Gastrocnemius medialis (tissue), 4 donors: Measurements from ENCODE around the gene ACOX2. TPM values are rescaled to one million over a fixed set of nuclear protein-coding genes. Genes with fewer than 3 reads are reported as not detected.

ENCODE experiments used
- ATAC-seq, 2 donors: fragments of 150-250 bp; one replicate each; pipeline ENCODE4 v1.9.1; 2016
- DNase-seq, 2 donors: peaks; one replicate each; pipeline ENCODE4 v3.0.0-alpha.2; 2019
- H3K27ac ChIP-seq, 4 donors: fragments of 200-600 bp; sonication (generic); 1 replicate in 1 of 4; 2 replicates in 3 of 4; pipeline ENCODE4 v1.5.1; 2016 to 2018; ENCODE audit warnings: mild to moderate bottlenecking in 2 of 4, moderate library complexity in 1 of 4
- H3K27me3 ChIP-seq, 3 donors: fragments of 200-600 bp; sonication (generic) in 2 of 3; 1 replicate in 1 of 3; 2 replicates in 2 of 3; pipeline versions ENCODE4 v1.5.1 to v1.6.0; 2016 to 2019; ENCODE audit warnings: mild to moderate bottlenecking in 1 of 3, moderate library complexity in 1 of 3
- H3K36me3 ChIP-seq, 2 donors: fragments of 200-600 bp; sonication (generic) in 1 of 2; one replicate each; pipeline ENCODE4 v1.5.1; 2017 to 2018
- H3K4me1 ChIP-seq, 2 donors: fragments of 200-600 bp; sonication (generic) in 1 of 2; one replicate each; pipeline ENCODE4 v1.5.1; 2016 to 2017; ENCODE audit warnings: mild to moderate bottlenecking in 2 of 2
- H3K4me3 ChIP-seq, 4 donors: fragments of 200-600 bp; sonication (generic) in 3 of 4; 1 replicate in 1 of 4; 2 replicates in 3 of 4; pipeline ENCODE4 v1.5.1; 2016 to 2019; ENCODE audit warnings: mild to moderate bottlenecking in 2 of 4
- H3K9me3 ChIP-seq, 3 donors: fragments of 200-600 bp; sonication (generic) in 2 of 3; 1 replicate in 1 of 3; 2 replicates in 2 of 3; pipeline ENCODE4 v1.5.1; 2016 to 2019
- POLR2A ChIP-seq, 2 donors: fragments of 450-650 bp; IDR thresholded peaks; one replicate each; pipeline ENCODE4 v1.6.1; 2017; ENCODE audit warnings: antibody characterized with exemption in 2 of 2, mild to moderate bottlenecking in 2 of 2, moderate library complexity in 2 of 2
- in situ Hi-C, 4 donors: fragments of 200-750 bp; cut with MboI; loops; one replicate each; pipeline versions ENCODE4 v1.15.0 to v1.8.0; 2017; ENCODE audit warnings: low sequenced_read_pairs in 4 of 4
- intact Hi-C: fragments of 100-400 bp; cut with DNase I; formaldehyde crosslinking; loops from one replicate; pipeline ENCODE4 v1.15.1; 2023; ENCODE audit warnings: low total_unique reads
- total RNA-seq, 4 donors: library from RNA; depleted of rRNA; stranded (reverse); fragments of >200 nt; gene quantifications; one replicate each; pipeline versions ENCODE4 v1.1.0 to v1.2.3, GENCODE V29; 2016
- TF ChIP-seq, protein P1 (sequence below), 5 experiments: fragments of 450-650 bp in 3 of 5; fragments of 200-600 bp in 2 of 5; sonication (generic) in 2 of 5; IDR thresholded peaks in 4 of 5; conservative IDR thresholded peaks in 1 of 5; 1 replicate in 4 of 5; 2 replicates in 1 of 5; pipeline ENCODE4 v1.5.1; 2016 to 2019; ENCODE audit warnings: antibody characterized with exemption in 5 of 5, mild to moderate bottlenecking in 3 of 5, moderate library complexity in 3 of 5

Gene ACOX2
- total RNA-seq, 4 donors from 2014 or later, result 1.6 to 10.4 (median 5.7) TPM

- in situ Hi-C loops, result loop anchor here in 2 of 4 donors (10.0 kb wide), 1 partner anchor 68 kb away; the partner anchor contains the start of gene ACOX2 (in 2 of the 2)
- H3K4me1 ChIP-seq, result peaks cover 22 to 28% of the 10 kb centered on the region in 2 donors
- H3K27me3 ChIP-seq, result no peaks in the 10 kb centered on the region
- DNase-seq (no peak), ATAC-seq (no peak)
- H3K27ac ChIP-seq, result peak overlapping the region in 1 of 4 donors; percentile 47
- no peak for TF ChIP-seq POLR2A (IDR thresholded peaks at IDR 0.05)
- TF ChIP-seq, protein P1, sequence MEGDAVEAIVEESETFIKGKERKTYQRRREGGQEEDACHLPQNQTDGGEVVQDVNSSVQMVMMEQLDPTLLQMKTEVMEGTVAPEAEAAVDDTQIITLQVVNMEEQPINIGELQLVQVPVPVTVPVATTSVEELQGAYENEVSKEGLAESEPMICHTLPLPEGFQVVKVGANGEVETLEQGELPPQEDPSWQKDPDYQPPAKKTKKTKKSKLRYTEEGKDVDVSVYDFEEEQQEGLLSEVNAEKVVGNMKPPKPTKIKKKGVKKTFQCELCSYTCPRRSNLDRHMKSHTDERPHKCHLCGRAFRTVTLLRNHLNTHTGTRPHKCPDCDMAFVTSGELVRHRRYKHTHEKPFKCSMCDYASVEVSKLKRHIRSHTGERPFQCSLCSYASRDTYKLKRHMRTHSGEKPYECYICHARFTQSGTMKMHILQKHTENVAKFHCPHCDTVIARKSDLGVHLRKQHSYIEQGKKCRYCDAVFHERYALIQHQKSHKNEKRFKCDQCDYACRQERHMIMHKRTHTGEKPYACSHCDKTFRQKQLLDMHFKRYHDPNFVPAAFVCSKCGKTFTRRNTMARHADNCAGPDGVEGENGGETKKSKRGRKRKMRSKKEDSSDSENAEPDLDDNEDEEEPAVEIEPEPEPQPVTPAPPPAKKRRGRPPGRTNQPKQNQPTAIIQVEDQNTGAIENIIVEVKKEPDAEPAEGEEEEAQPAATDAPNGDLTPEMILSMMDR (IDR thresholded peaks at IDR 0.05 in 4 of 5, conservative IDR thresholded peaks at IDR 0.05 in 1 of 5), result no peak
- H3K9me3 ChIP-seq, result no peaks in the 10 kb centered on the region
- H3K4me3 ChIP-seq, result no peak overlapping the region
- intact Hi-C loops, result no loop called here
- no peaks in the 10 kb centered on the region for H3K36me3 ChIP-seq
These were observed 70.0 kb downstream of the ACOX2 start for GRCh38 chr3:58466899-58467563.

- no peak for ATAC-seq
- TF ChIP-seq, protein P1 (IDR thresholded peaks at IDR 0.05 in 4 of 5, conservative IDR thresholded peaks at IDR 0.05 in 1 of 5), result no peak
- no peak for TF ChIP-seq POLR2A (IDR thresholded peaks at IDR 0.05)
- Histone ChIP-seq H3K4me3 (no peak overlapping the region), H3K27me3 (no peaks in the 10 kb centered on the region), H3K27ac (no peak overlapping the region), H3K36me3 (no peaks in the 10 kb centered on the region), H3K9me3 (no peaks in the 10 kb centered on the region), H3K4me1 (peaks cover 17 to 18% of the 10 kb centered on the region in 2 donors)
- in situ Hi-C loops (loop anchor here in 2 of 4 donors (10.0 kb wide), 1 partner anchor 70 kb away; the partner anchor contains the start of gene ACOX2 (in 2 of the 2)), intact Hi-C loops (no loop called here)
- no peak for DNase-seq
These were observed 72.1 kb downstream of the ACOX2 start for GRCh38 chr3:58464866-58465265.

DNA sequence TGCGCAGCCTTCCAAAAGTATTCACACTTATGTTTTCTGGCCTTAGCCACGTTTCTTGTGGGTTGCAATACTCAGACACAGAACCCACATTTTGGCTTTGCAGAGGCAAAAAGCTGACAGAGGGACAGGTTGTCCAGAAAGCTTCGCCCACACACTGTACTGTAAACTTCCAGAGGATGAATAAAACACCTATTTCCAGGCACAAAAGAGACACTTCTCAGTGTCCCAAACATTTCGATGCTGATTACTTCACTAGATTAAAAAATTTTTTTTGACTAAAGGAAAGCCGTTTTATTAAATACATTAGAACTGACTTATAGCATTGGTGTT lies 73.1 kb downstream of the ACOX2 start:
- TF ChIP-seq, protein P1 (IDR thresholded peaks at IDR 0.05 in 4 of 5, conservative IDR thresholded peaks at IDR 0.05 in 1 of 5), result no peak
- no peak for TF ChIP-seq POLR2A (IDR thresholded peaks at IDR 0.05)
- Histone ChIP-seq H3K4me1 (peaks cover 17 to 18% of the 10 kb centered on the region in 2 donors), H3K27me3 (no peaks in the 10 kb centered on the region), H3K4me3 (peak overlapping the region in 3 of 4 donors; percentile 41 to 50 (median 43)), H3K27ac (no peak overlapping the region), H3K9me3 (no peaks in the 10 kb centered on the region), H3K36me3 (no peaks in the 10 kb centered on the region)
- no peak for DNase-seq
- in situ Hi-C loops (loop anchor here in 2 of 4 donors (10.0 kb wide), 1 partner anchor 71 kb away; the partner anchor contains the start of gene ACOX2 (in 2 of the 2)), intact Hi-C loops (loop anchor here (1.0 kb wide), 4 partner anchors 19 to 68 kb away; no protein-coding TSS in a partner anchor)
- peak in 1 of 2 donors; percentile 18 for ATAC-seq

- DNase-seq (peak; percentile 54 to 71), ATAC-seq (peak; percentile 88 to 93)
- peak overlapping the region; percentile 12 to 50 (median 42) for H3K4me3 ChIP-seq
- no peaks in the 10 kb centered on the region for H3K27me3 ChIP-seq
- in situ Hi-C loops, result loop anchor here in 2 of 4 donors (10.0 kb wide), 1 partner anchor 71 kb away; the partner anchor contains the start of gene ACOX2 (in 2 of the 2)
- no peaks in the 10 kb centered on the region for H3K36me3 ChIP-seq
- H3K9me3 ChIP-seq, result no peaks in the 10 kb centered on the region
- intact Hi-C loops, result loop anchor here (1.0 kb wide), 4 partner anchors 18 to 69 kb away; no protein-coding TSS in a partner anchor
- H3K27ac ChIP-seq, result peak overlapping the region; percentile 22 to 61 (median 52)
- no peak for TF ChIP-seq POLR2A (IDR thresholded peaks at IDR 0.05)
- TF ChIP-seq, protein P1 (IDR thresholded peaks at IDR 0.05 in 4 of 5, conservative IDR thresholded peaks at IDR 0.05 in 1 of 5), result peak; percentile 65 to 83 (median 74)
- peaks cover 17 to 18% of the 10 kb centered on the region in 2 donors for H3K4me1 ChIP-seq
These were observed 73.6 kb downstream of the ACOX2 start for GRCh38 chr3:58463181-58463941.
